Midbrain (tissue), 1 donor: ENCODE data around the gene ATXN7L1.

Experiments
- DNase-seq: peaks from one replicate; lab custom pipeline; 2025; lab: John Stamatoyannopoulos, UW

Gene ATXN7L1

DNA sequence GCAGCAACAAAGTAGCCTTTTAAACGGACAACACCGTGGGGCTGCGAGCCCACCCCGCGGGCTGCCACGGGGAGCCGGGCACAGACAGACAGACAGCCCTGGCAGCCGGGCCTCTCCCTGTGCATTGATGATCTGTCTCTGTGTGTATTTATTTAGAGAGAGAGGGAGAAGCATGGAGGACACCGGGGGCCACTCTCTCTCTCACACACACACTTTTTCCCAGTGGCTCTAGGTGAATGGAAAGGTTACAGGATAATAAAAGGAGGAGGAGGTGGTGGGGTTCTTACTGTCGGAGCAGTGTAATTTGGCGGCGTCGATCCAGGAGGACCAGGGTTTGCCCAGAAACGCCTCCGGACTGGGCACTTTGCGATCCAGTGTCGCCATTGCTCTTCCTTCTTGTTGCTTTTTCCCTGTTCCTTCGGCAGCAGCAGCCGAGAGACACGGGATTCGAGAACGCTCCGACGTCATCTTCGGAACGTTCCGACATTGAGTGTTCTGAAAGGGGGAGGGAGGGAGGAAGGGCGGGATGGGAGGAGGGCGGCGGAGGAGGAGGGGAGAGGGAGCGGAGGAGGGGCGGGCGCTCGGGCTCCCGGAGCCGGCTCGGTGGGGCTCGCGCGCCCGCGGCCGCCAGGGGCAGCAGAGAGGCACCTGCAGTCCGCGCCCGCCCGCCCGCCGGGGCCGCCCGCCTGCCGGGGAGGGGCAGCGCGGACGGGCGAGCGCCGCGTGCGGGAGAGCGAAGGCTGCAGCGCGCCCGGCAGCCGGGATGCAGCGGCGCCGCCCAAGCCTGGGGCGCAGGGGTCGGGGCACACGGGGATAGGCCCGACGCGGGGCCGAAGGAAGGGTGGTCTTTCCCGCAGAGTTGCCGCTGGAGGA, at the start of gene ATXN7L1:
Gene ATXN7L1 (minus strand): TSS at position 509 of the 873 bp plus-strand sequence. CDS start 41 bp downstream, at position 468.
- DNase-seq = peak; percentile 95

GRCh38 chr7:105926131-105926530, 49.7 kb upstream of the ATXN7L1 start:
- no peak for DNase-seq

- DNase-seq = no peak
Measured at GRCh38 chr7:105924945-105925344, 48.5 kb upstream of the ATXN7L1 start.

GRCh38 chr7:105920766-105921165, 44.4 kb upstream of the ATXN7L1 start:
- DNase-seq = no peak

GRCh38 chr7:105917659-105918058, 41.3 kb upstream of the ATXN7L1 start:
- DNase-seq = no peak

DNA sequence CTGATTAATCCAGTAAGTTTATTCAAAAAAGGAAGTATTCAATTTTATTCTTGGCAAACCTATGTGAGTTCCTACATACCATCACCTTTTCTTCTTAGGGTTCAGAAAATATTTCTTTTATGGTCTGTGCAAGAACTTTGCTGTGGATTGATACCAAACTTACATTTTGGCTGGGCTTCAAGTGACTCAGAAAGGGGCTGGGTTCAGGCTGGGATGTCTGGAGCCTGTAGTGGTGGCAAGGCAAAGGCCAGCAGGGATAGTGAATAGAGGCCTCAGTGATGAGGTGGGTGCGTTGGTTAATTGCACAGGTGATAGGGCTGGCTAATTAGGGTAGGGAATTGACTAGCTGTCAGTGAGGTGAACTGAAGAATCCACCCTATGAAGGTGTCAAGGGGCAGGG, 40.2 kb upstream of the ATXN7L1 start:
- DNase-seq = no peak

- no peak for DNase-seq
Measured at GRCh38 chr7:105913947-105914346, 37.5 kb upstream of the ATXN7L1 start.

- DNase-seq = no peak
Measured at GRCh38 chr7:105911961-105912575, 35.7 kb upstream of the ATXN7L1 start.

DNA sequence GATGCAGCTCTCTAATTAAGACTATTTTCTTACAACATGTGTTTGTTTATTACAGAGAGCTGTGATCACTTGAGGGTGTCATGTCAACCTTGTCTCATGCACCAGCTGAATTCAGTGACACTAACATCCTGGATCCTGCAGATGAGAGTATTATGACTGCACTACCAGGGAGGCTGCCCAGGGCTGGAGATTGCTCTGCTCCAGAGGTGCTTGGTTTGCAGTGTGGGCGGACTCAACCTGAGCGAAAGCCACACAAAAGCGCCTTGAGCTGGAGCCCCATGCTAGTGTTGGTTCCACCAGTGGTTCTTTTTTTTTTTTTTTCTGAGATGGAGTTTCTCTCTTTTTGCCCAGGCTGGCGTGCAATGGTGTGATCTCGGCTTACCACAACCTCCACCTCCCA, 33.8 kb upstream of the ATXN7L1 start:
- DNase-seq = no peak

GRCh38 chr7:105909742-105910141, 33.3 kb upstream of the ATXN7L1 start:
- DNase-seq = no peak

- DNase-seq = no peak
Measured at GRCh38 chr7:105907129-105907846, 30.9 kb upstream of the ATXN7L1 start.

- peak; percentile 32 for DNase-seq
Measured at GRCh38 chr7:105906695-105907094, 30.3 kb upstream of the ATXN7L1 start.

GRCh38 chr7:105905910-105906568, 29.6 kb upstream of the ATXN7L1 start:
- no peak for DNase-seq

DNA sequence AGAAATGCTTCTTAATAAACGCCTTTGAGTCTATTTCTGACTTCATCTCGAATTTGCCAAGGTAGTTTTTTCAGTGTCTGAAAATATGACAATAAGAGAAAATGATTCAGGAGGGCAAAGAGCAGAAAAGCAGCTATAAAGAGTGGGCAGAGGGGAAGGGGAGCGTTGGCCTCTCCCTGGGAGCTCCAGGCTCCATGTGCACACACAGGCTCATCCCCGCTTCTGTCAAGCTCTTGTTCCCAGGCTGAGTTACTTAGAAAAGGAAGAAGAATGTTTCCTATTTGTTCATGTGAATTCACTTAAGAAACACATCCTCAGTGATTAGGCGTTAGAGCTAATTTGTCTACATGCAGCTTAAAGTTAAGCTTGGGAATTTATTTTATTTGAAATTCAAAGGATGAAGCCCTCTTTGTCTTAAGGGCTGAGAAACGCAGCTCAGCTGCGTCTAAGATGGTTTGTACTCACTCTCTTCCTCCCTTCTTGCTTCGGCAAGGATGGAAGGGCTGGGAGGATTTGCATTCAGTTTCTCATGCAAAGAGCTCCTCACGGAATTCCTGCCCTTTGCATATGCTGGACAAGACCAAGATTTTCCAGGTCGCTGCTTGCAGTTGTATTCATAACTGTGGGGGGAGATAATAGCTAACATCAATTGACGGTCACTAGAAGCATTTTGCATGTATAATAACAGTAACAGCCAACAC, 29.0 kb upstream of the ATXN7L1 start:
- no peak for DNase-seq

DNA sequence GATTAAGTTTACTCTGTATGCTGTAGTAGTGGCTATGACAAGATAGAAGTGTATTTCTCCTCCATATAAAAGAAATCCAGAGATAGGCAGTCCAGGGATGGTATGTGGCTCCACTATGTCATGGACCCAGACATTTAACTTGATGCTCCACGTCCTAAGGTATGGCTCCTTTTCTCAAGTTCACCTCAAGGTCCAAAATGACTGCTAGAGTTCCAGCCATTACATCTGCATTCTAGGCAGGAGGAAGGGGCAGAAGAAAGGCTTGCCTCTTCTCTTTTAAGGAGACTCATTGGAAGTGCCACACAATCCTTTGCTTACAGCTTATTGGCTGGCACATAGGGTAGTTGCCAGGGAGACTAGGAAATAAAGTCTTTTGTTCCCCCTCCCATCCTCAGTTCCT, 27.7 kb upstream of the ATXN7L1 start:
- no peak for DNase-seq

DNA sequence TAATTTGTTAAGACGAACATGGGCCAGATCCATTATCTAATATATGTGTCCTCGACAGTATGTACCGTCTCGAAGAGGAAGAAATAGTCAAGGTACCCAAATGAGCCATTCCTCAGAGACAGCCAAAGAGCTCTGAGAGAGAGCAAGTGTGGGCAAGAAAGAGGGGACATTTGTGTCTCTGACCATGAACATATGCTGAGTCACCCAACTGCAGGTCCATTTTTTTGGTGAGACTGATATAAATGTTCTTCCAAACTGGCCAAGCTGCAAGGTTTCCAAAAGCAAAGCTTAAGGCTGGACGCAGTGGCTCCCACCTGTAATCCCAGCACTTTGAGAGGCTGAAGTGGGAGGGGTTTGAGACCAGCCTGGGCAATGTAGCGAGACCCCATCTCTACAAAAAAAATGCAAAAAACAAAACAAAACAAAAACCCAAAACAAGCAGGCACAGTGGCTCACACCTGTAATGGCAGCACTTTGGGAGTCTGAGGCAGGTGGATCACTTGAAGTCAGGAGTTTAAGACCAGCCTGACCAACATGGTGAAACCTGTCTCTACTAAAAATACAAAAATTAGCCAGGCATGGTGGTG, 26.0 kb upstream of the ATXN7L1 start:
- DNase-seq = no peak

GRCh38 chr7:105897999-105898398, 21.6 kb upstream of the ATXN7L1 start:
- DNase-seq = no peak

GRCh38 chr7:105896407-105896911, 20.1 kb upstream of the ATXN7L1 start:
- DNase-seq = no peak

DNA sequence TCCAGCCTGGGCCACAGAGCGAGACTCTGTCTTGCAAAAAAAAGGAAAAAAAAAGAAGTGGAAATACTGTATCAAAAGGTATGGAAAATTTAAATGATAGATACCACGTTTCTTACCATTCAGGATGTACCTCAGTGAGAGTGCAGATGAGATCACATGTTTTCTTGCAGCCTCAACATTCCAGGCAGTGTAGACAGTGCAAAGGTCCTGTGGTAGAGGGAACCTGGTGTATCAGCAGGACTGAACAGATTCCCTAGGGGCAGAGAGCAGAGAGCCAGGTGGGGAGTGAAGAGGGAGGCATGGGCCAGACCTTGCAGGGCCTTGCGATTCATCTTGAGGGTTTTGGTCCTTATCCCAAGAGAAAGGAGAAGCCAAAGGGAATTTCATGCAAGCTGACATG, 17.7 kb upstream of the ATXN7L1 start:
- no peak for DNase-seq

DNA sequence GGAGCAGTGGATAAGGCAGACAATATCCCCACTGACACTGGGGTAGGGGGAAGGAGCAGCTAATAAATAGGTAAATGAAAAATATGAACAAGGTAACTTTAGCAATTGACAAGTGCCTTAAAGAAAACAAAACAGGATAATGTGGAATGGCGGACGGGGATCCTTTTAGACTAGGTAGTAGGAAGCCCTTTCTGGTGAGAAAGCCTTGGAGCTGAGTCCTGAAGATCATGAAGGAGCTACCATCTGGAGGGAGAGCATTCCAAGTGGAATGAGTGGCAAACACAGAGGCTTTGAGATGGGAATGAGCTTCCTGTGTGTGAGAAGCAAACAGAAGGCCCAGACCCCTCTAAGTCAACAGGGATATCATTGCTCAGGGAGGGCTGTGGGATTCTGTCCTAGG, 16.0 kb upstream of the ATXN7L1 start:
- no peak for DNase-seq
